LoVo (cell line): ENCODE measurements around the gene TMPRSS4.
"Not testable (repeated sequence)": the region's sequence is repeated elsewhere in the genome, so short reads cannot be mapped to it uniquely, and the experiment has no call there.

ENCODE experiments used
- DNase-seq: peaks from one replicate; pipeline ENCODE4 v3.0.0-alpha.2; 2016; ENCODE audit warnings: low spot score

The TMPRSS4 gene

DNA sequence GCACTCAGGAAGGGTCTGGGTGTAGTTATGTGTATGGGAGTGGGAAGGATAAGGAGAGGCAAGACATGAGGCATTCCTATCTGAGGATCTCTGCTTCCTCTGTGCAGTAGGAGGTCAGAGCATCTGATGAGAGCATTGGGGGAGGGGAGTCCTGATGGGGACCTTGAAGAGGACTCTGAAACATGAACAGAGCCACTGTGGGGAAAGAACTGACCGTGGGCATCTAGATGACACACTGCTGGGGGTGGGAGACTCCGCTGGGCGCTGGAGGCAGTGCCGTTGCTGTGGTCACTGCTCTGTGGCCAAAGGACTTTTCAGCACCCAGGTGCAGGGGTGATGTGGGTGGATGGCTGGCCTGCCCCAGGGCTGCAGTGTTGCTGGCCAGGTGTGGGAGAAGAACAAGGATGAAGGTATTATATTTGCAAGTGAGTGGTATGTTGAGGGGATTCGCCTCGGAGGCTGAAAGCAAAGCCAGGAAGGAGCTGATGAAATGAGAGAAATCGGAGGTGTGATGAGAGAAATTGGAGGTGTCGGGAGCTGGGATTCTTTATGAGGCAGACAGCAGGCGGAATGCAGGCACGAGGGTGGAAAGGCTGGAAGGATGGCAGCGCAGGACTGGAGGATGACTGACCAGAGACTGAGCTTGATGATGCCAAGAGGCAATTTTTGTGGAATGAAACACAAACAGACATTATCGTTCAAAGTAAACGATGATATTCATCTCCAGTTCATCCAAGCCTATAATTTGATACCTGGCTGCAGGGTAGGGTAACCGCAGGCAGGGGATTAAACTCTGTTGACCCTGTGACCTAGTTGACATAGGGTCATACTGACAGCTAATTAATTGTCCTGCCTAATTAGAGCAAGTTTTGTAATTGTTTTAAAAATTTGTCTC, 19.4 kb upstream of the TMPRSS4 start:
- no peak for DNase-seq

DNA sequence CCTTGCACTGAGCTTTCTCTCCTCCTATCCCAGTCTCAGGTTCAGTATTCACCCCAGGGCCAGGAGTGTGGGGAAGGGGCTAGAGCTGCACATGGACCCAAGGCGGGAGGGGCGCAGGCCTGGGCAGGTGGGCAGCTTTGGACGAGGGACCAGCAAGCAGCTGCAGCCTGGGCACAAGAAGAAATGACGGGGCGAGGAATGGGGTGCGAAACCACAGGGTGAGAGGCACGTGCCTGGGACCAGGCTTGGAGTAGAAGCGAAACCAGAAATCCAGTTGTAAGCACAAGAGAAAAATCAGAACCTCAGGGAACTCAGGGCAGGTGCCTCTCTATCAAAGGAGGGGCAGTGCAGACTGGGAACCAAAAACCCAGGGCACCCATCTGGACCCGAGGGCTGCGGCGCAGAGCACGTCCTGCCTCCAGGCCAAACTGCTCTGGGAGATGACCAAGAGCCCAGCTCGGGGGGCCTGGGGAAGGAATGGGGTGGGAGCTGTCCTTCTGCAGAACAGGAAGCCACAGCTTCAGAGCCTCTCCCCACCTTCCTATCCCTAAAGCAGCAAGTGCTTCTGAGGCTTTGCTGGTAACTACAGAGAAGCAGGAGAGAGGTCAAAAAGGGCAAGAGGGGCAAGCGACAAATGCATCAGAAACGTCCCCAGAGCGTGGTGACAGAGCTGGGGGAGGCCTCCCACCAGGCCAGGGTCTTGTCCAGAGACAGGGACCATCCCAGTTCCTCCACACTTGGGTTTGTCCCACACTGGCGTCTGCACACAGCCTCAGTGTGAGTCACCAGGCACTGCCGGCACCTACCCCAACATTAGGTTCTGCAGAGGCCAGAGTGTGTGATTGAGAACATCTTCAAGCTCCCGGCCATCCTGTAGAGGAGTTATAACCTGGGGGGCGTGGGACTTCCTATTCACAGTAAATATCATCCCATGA, 18.3 kb upstream of the TMPRSS4 start:
- no peak for DNase-seq

DNA sequence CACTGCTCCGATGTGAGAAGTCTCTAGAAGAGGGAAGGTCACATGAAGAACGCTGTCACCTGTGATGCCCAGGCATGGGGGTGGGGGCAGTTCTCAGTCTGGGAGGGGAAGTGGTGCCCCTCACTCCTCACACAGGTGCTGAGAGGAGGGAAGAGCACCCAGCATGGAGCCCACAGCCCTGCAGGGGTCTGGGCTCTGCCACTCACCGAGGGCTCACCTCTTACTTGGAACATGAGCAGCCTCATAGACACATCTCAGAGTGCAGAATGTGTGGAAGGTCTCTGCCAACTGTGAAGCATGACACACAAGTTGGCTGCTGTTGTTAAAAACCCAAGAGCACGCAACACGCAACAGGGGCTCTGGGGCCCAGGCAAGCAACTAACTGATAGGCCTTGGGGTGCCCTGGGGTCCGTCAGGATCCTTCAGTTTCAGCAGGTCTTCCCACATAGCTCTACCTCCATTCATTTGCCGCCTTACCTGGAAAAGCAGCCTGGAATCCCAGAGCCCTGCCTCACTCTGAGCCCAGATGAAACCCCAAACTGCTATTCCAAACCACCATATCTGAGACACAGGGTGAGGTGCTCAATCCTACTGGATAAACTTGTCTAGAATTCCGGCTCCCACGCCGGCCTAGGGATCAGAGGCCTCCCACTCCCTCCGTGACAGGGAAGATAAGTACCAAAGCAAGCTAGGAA, 17.5 kb upstream of the TMPRSS4 start:
- DNase-seq = no peak

DNA sequence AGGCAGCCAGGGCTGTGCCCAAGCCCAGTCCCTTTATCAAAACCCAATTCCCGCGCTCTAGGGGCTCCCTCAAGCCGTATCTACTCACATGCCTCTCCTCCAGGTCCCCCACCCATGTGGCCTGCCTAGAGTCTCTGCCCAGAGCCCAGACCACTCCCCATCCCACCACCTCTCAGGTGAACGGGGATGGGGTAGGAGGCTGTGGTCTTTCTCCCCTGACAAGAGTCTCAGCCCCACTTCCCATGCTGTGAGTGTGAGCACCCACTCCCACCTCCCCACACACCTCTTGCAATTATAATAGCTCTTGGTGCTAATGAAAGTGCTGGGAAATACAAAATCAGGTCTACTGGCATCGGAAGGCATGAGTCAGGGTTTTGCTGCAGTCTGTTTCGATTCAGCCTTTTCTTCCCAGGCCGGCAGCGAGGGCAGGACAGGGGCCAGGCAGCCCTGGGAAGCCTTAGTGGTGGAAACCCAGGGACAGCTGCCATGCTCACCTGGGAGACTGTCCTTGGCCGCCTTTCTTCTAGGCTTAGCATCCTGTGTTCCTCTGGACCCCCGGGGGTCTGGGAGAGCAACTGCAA, 16.7 kb upstream of the TMPRSS4 start:
- no peak for DNase-seq

DNA sequence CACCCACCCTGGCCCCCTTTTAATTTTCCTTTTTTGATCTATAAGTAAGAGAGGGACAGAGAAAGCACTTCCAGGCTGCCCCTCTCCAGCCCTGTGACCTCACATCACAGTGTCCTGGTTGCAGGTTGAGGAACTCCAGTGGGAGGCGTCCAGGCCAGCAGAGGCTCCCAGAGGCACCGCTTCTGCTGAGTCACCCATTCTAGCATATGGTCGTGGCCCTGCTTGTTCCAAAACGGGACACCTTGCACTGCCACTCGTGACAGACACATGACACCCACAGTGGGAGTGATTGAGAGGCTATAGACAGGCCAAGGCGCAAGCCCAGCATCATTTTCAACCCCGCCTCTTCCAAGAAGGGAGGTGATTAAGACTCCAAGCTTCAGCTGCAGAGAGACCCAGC, 16.0 kb upstream of the TMPRSS4 start:
- no peak for DNase-seq

DNA sequence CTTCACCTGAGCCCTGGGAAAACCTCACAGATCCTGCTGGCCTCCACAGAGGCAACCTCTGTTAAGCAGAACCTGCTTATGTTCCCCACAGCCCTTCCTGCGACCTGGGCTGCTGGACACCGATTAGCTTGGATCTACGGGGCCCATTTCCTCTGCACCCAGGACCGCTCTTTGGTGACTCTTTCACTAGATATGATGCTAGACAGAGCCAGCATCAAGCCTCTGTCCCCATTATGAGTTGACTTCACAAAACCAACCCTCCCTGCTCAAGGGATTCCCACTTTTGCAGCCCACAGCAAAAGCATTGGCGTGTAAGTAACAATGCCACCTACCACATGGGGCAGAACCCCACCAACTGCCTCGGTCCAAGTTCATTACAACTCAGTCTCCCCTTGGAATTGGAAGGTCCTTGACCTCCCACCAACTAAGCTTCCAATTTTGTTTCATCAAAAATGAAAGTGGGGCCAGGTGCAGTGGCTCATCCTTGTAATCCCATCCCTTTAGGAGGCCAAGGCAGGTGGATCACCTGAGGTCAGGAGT, 15.2 kb upstream of the TMPRSS4 start:
- DNase-seq = no peak

DNA sequence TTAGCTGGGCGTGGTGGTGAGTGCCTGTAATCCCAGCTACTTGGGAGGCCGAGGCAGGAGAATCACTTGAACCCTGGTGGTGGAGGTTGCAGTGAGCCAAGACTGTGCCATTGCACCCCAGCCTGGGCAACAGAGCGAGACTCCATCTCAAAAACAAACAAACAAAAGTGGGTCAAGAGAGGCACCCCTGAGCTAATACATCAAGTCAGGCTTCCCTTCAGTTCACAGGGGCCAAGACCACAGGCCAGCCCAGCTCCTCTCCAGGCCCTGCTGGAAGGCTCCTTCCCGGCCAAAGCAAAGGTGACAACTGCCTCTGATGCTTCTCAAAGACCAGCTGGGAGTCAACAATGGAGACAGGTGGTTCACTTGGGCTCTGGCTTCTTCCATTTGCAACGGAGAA, 14.7 kb upstream of the TMPRSS4 start:
- not testable (repeated sequence) for DNase-seq

DNA sequence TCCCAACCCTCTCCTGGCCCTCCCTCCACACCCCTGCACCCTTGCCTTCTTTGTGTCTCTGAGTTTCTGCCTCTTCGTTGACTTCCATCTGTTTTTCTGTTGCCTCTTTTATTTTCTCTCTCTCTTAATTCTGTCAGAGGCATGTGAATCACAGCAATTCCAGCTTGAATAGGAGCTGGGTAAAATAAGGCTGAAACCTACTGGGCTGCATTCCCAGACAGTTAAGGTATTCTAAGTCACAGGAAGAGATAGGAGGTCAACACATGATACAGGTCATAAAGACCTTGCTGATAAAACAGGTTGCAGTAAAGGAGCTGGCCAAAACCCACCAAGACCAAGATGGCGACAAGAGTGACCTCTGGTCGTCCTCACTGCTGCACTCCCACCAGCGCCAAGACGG, 14.2 kb upstream of the TMPRSS4 start:
- not testable (repeated sequence) for DNase-seq

DNA sequence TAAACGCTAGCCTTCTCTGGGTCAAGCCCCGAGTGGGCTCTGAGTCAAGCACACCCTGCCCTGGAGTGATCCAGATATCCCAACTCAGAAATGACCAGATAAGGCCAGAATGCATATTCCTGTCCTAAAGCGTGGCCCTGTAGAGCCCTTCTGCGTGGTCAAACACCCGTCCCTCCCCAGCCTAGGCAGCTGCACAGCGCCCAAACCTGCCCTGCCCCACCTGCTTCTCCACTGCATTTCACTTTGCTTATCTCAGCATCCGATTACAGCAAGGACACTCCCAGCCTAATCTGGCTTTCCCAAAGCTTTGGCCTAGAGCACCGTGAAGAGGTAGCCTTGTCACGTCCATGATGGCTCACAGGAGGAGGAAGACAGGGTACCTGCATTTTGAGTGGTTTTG, 11.9 kb upstream of the TMPRSS4 start:
- DNase-seq = no peak

DNA sequence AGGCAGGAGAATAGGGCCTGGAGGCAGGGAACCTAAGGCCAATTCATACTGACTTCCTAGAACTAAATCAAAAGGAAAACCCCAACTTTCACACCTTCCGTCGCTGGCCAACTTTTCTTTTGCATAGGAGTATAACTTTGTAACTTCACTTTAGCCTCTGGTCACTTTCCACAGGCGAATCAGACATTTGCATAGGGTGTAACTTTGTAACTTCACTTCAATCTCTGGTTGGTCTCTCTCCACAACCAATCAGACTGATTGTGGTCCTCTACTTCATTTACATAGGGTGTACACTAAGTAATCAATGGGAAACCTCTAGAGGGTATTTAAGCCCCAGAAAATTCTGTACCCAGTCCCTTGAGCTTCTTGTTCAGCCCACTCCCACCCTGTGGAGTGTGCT, 11.5 kb upstream of the TMPRSS4 start:
- DNase-seq = no peak

DNA sequence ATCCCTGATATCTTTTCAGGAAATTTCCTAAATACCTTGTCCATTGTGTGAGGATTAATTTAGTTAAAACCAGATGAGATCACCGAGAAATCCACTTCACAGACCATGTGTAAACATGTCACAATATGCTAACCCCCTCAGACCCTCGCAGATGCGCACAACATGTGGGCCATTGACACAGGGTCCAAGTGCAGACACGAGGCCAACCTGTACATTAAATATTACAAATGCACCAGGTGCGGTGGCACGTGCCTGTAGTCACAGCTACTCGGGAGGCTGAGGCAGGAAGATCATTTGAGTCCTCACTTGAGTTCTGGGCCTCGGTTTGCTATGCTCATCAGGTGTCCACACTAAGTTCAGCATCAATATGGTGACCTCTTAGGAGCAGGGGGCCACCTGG, 9.9 kb upstream of the TMPRSS4 start:
- no peak for DNase-seq

DNA sequence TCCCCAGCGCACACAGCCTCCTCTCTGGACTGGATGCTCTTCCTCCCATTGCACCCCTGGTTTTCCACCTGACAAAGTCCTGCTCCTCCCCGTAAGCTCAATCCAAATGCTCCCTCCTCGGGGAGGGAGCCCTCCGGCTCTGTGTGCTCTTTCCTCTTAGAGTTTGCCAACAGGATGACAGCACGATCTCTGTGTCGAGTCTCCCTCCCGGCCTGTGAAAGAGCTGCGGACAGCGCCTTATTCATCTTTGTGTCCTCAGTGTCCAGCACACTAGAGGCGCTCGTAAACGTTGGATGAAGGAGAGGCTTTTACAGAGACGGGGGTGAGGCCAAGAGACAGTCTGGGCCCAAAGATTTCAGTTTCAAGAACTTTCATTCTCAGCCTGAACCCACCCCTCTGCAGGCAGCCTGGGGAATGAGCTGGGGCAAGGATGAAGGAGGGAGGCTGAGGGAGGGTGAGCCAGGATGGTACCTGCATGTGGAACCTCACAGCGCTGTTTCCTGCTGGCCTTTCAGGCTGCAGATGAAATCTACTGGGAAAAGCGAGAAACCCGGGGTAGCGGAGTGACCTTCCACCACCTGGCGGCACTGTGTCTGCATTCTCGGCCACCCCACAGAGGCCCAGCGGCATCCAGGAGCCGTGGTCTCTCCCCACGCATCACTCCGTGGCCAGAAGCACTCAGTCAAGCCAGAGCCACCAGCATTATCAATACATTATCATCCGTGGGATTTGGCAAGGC, 8.5 kb upstream of the TMPRSS4 start:
- no peak for DNase-seq

DNA sequence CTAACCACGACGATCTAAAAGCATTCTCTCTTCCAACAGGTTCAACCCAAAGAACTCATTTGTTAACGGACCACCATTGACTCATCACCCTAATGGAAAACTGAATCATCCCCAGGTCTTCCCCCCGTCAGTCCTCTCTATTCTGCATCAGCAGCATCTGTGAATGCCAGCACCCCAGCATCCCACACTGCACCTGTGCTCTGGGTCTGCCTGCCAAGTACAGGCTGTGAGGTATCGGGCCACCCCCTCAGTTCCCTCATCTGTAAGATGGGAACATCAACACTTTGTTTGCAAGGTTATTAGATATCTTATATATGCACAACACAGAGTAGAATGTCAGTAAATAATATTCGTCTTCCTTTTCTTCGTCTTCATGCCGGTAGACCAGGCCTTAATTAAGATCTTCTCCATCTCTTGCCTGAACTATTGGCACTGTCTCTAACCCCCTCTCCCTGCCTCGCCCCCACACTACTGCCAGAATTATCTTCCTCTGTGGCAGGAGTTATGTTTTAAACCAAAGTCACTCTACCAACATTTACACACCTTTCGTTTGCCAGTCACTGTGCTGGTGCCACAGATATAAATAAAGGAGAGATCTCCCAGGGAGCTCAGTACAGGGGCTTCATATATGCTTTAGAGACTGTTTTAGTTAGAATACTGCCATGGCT, 7.8 kb upstream of the TMPRSS4 start:
- no peak for DNase-seq

DNA sequence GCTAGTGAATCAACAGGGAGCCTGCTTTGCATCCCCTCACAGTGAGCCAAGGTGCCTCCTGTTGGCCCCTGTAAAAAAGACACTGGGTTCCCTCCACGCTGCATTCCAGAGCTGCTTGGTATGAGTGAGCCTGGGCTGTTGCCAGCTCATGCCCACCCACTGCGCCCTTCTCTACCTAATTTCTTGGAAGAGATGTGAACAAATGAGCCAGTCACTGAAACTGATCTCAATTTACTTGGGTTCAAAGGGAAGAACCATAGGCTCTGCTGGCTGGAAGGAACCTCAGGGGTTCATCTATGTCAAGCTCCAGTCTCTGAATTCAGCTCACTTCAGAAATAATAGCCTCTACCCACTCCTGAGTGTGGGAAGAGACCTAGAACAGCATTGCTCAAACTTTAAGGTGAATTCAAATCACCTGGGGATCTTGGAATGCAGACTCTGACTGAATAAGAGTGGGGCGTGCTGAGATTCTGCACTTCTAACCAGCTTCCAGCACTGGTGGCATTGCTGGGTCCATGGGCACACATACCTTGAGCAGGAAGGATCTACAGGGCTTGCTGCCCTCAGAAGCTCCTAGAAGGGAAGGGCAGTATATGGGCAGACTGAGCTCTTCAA, 5.4 kb upstream of the TMPRSS4 start:
- no peak for DNase-seq

DNA sequence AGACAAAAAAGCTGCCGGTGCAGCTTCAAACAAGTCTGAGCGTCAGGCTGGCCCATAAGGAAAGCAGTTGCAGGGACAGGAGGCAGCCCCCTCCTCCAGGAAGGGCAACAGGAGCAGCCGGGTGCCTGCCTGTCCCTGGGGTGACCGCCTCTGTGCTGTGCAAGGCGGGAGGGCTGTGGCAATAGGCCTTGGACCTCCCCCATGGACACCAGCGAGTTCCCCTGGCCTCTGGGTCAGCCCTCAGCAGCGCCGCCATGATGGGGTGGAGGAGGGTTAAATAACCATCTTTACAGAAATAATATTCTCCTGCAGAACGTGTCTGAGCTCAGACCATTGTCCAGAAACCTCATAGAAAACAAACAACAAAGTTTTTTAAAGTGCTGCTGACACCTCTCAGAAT, 3.3 kb upstream of the TMPRSS4 start:
- no peak for DNase-seq

DNA sequence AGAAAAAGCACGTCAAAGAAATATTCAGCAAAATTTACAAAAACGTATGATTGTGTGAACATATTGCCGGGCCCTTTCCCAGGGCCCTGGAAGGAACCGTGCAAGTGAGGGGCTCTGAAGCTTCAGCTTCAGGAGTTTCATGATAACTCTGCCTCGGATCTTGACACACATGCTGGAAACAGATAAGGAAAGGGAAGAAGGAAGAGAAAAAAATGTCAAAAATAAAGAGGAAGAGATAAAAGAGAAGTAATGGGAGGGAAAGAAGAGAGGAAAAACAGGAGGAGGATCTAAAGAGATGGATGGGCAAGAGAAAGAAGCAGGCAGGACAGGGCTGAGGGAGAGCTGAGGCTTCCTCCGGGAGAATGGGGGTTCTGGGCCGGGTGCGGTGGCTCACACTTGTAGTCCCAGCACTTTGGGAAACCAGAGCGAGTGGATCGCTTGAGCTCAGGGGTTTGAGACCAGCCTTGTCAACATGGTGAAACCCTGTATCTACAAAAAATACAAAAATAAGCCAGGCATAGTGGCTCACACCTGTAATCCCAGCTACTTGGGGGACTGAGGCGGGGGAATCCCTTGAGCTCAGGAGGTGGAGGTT, 2.7 kb upstream of the TMPRSS4 start:
- DNase-seq = no peak

DNA sequence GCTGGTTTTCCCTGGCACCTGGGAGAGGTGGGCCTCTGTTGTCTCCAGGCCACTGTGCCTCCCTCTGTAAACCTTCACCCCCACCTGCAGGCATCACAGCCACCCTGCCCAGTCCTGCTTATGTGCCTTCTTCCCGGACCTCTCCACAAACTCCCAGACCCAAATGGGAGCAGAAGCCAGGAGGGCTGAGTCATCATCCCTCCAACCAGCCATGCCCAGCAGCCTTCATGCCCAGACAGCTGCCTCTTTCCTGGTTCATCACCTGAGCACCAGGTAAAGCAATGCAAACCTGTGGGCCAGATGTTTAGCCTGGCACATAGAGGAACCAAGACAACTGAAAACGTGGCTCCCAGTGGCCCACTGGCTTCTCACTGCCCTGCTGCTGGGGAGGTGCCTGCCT, 2.1 kb upstream of the TMPRSS4 start:
- peak; percentile 59 for DNase-seq

DNA sequence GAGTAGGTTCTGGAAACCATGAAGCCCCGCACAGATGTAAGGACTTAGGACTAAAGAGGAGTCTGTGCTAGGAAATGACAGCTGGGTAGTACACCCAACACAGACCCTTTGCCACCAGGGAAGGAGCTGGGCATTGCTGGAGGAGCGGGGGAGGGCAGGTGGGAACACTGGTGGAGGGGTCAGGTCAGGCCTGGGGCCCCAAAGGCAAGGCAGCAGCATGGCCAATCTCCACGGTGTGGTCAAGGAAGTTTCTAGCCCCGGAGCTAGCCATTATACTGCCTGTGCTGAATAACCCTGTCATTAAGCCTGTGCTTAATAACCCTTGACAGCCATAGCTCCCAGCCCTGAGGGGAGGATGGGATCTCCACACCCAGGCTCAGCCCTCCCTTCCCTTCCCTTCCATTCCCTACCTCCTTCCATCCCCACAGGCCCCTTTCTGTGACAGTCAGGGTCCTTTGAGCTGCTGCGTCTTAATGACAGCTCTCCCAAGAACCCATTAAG, 2.1 kb downstream of the TMPRSS4 start:
- DNase-seq = no peak

DNA sequence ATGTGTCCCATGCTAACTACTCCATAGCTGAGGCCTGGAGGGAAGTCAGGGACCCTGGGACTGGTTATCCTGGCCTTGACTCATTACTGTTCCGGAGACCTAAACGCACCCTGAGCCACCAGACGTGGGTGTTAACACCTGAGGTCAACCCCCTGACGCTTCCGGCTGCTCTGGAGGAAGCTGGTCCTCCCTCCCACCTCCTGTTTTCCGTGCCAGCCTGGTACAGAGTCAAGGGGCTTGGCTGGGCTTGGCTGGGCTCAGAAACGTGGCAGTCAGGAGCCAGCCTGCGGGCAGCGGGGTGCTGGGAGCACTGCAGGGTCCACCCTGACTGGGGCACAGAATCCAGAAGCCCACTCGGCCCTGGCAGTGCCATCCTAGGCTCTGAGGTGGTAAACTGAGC, 2.6 kb downstream of the TMPRSS4 start:
- DNase-seq = no peak
